MM.1S (cell line): ENCODE measurements around the gene MT2A.

Experiments used
- EZH2phosphoT487 ChIP-seq: fragments of 300-600 bp; sonication (generic); IDR thresholded peaks from 2 replicates; pipeline ENCODE4 v1.6.1; 2018; ENCODE audit warnings: antibody characterized with exemption, low read length
- TF ChIP-seq, protein P1 (sequence below): fragments of 300-600 bp; sonication (generic); IDR thresholded peaks from 2 replicates; pipeline ENCODE4 v1.5.1; 2016; ENCODE audit warnings: antibody characterized with exemption, low read length, mixed read lengths

DNA sequence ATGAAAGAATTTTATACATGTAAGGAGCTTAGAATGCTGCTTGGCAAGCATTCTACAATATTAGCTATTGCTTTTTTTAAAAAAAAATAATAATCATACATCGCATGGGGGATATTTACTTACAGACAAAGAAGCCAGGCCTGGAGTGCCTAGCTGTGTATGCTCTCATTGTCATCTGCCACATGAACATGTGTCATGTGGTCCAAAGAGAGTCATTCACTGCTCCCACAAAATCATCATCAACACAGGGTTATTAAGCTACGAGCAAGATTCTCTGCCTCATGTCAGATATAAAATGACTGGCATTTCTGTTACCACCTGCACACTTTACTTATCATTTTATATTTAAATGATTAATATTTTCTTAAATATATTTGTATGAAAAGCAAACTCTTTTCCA, 15.3 kb downstream of the MT2A start:
- TF ChIP-seq, protein P1, sequence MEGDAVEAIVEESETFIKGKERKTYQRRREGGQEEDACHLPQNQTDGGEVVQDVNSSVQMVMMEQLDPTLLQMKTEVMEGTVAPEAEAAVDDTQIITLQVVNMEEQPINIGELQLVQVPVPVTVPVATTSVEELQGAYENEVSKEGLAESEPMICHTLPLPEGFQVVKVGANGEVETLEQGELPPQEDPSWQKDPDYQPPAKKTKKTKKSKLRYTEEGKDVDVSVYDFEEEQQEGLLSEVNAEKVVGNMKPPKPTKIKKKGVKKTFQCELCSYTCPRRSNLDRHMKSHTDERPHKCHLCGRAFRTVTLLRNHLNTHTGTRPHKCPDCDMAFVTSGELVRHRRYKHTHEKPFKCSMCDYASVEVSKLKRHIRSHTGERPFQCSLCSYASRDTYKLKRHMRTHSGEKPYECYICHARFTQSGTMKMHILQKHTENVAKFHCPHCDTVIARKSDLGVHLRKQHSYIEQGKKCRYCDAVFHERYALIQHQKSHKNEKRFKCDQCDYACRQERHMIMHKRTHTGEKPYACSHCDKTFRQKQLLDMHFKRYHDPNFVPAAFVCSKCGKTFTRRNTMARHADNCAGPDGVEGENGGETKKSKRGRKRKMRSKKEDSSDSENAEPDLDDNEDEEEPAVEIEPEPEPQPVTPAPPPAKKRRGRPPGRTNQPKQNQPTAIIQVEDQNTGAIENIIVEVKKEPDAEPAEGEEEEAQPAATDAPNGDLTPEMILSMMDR: no peak
- TF ChIP-seq EZH2phosphoT487: no peak
